H1 (cell line): ENCODE measurements around the gene CALR. TPM values are rescaled to one million over a fixed set of nuclear protein-coding genes. Genes with fewer than 3 reads are reported as not detected.
A peak's percentile ranks its signal among the peaks of the same experiment; 100 is the strongest.

Experiments used
- CTCF ChIA-PET: fragments of 300-600 bp; sonication (Branson Sonifier 250); formaldehyde crosslinking; loops from one replicate; lab custom pipeline; 2021; ENCODE audit not compliant: partially characterized antibody; lab: Charles Lee
- POLR2A ChIA-PET: fragments of 300-600 bp; sonication (Branson Sonifier 250); formaldehyde crosslinking; loops from one replicate; lab custom pipeline; 2021; ENCODE audit warnings: inconsistent platforms; ENCODE audit not compliant: partially characterized antibody; lab: Charles Lee
- DNase-seq, 2 experiments: peaks; one replicate each; pipeline versions ENCODE4 v3.0.0 to v3.0.0-alpha.2; 2010 to 2022; ENCODE audit warnings: low spot score in 2 of 2, low read depth in 1 of 2, mixed read lengths in 1 of 2
- FAIRE-seq: peaks from 2 replicates; lab custom pipeline; 2011; peaks lifted over from hg19 to GRCh38; lab: Jason Lieb, UNC
- H2AFZ ChIP-seq: 2 replicates; pipeline ENCODE4 v1.8.1; 2012; ENCODE audit warnings: low read length, inconsistent platforms
- H2AK5ac ChIP-seq: 2 replicates; pipeline ENCODE4 v1.6.1; 2013; ENCODE audit warnings: low read depth, low read length
- H2BK120ac ChIP-seq: replicated peaks from 2 replicates; pipeline ENCODE3; 2013; ENCODE audit warnings: low read depth, low read length, inconsistent platforms
- H2BK12ac ChIP-seq: 2 replicates; pipeline ENCODE4 v1.6.1; 2013; ENCODE audit warnings: low read depth, low read length
- H2BK15ac ChIP-seq: 2 replicates; pipeline ENCODE4 v1.6.1; 2013; ENCODE audit warnings: low read length
- H2BK20ac ChIP-seq: 2 replicates; pipeline ENCODE4 v1.6.1; 2013; ENCODE audit warnings: low read length
- H2BK5ac ChIP-seq: 2 replicates; pipeline ENCODE4 v1.6.1; 2013; ENCODE audit warnings: low read depth, low read length
- H3K14ac ChIP-seq: 2 replicates; pipeline ENCODE4 v1.6.1; 2013; ENCODE audit warnings: inconsistent platforms; ENCODE audit not compliant: insufficient read length
- H3K18ac ChIP-seq: 2 replicates; pipeline ENCODE4 v1.6.1; 2013; ENCODE audit warnings: low read length; ENCODE audit errors: extremely low read depth
- H3K23ac ChIP-seq: 2 replicates; pipeline ENCODE4 v1.6.1; 2013; ENCODE audit warnings: inconsistent platforms; ENCODE audit not compliant: insufficient read length
- H3K23me2 ChIP-seq: 2 replicates; pipeline ENCODE4 v1.6.1; 2013; ENCODE audit warnings: low read depth, low read length
- H3K27ac ChIP-seq: 2 replicates; pipeline ENCODE4 v1.6.1; 2011; ENCODE audit warnings: low read depth, low read length, inconsistent platforms
- H3K27me3 ChIP-seq, 4 experiments: replicated peaks in 1 of 4; 1 replicate in 1 of 4; 2 replicates in 3 of 4; pipeline versions ENCODE4 v1.6.1 to v1.8.1; 2011 to 2013; ENCODE audit warnings: low read length in 3 of 4, mild to moderate bottlenecking in 3 of 4, inconsistent platforms in 2 of 4, mixed read lengths in 2 of 4, moderate library complexity in 1 of 4; ENCODE audit not compliant: control insufficient read depth in 3 of 4, insufficient read depth in 3 of 4; ENCODE audit errors: extremely low read depth in 1 of 4
- H3K36me3 ChIP-seq, 4 experiments: 2 replicates each; pipeline versions ENCODE4 v1.6.1 to v1.8.1; 2011 to 2013; ENCODE audit warnings: mild to moderate bottlenecking in 4 of 4, low read length in 3 of 4, moderate library complexity in 2 of 4, control low read depth in 1 of 4, inconsistent platforms in 1 of 4; ENCODE audit not compliant: insufficient read depth in 4 of 4, control insufficient read depth in 2 of 4
- H3K4ac ChIP-seq: replicated peaks from 2 replicates; pipeline ENCODE3; 2013; ENCODE audit warnings: low read length, low read depth, mixed read lengths, inconsistent platforms; ENCODE audit not compliant: insufficient read length
- H3K4me1 ChIP-seq, 4 experiments: replicated peaks in 1 of 4; 1 replicate in 1 of 4; 2 replicates in 3 of 4; pipeline versions ENCODE4 v1.6.1 to v1.8.1; 2011 to 2013; ENCODE audit warnings: low read length in 3 of 4, inconsistent platforms in 2 of 4, mixed read lengths in 1 of 4; ENCODE audit not compliant: insufficient read depth in 4 of 4, control insufficient read depth in 3 of 4
- H3K4me2 ChIP-seq, 2 experiments: 2 replicates each; pipeline versions ENCODE4 v1.6.1 to v1.8.1; 2011 to 2013; ENCODE audit warnings: low read depth in 2 of 2, low read length in 2 of 2, control low read depth in 1 of 2, inconsistent platforms in 1 of 2, mild to moderate bottlenecking in 1 of 2; ENCODE audit not compliant: insufficient read depth in 1 of 2
- H3K4me3 ChIP-seq, 4 experiments: fragments of 200-600, 300-600 bp in 1 of 4; sonication (generic), shearing (Covaris generic), sonication (Bioruptor Twin) in 1 of 4; 2 replicates each; pipeline versions ENCODE4 v1.5.1 to v1.8.1; 2011 to 2016; ENCODE audit warnings: low read length in 4 of 4, low read depth in 3 of 4, control low read depth in 2 of 4, inconsistent platforms in 2 of 4, mild to moderate bottlenecking in 2 of 4, mixed read lengths in 1 of 4, moderate library complexity in 1 of 4; ENCODE audit not compliant: insufficient read depth in 2 of 4; ENCODE audit errors: extremely low read depth in 1 of 4
- H3K56ac ChIP-seq: replicated peaks from 2 replicates; pipeline ENCODE3; 2013; ENCODE audit warnings: low read depth, mild to moderate bottlenecking, mixed read lengths, low read length, inconsistent platforms; ENCODE audit not compliant: insufficient read length
- H3K79me1 ChIP-seq: 2 replicates; pipeline ENCODE4 v1.6.1; 2013; ENCODE audit warnings: low read depth, low read length, control low read depth
- H3K79me2 ChIP-seq, 2 experiments: 2 replicates each; pipeline versions ENCODE4 v1.6.1 to v1.8.1; 2012 to 2013; ENCODE audit warnings: low read length in 2 of 2, mild to moderate bottlenecking in 2 of 2, inconsistent platforms in 1 of 2; ENCODE audit not compliant: insufficient read depth in 2 of 2, control insufficient read depth in 1 of 2
- H3K9ac ChIP-seq, 4 experiments: replicated peaks in 1 of 4; 1 replicate in 1 of 4; 2 replicates in 3 of 4; pipeline versions ENCODE4 v1.6.1 to v1.8.1; 2011 to 2013; ENCODE audit warnings: low read depth in 3 of 4, low read length in 3 of 4, control low read depth in 2 of 4, mild to moderate bottlenecking in 2 of 4, moderate library complexity in 2 of 4, inconsistent platforms in 1 of 4; ENCODE audit errors: extremely low read depth in 1 of 4
- H3K9me3 ChIP-seq, 2 experiments: 2 replicates each; pipeline versions ENCODE4 v1.6.1 to v1.8.1; 2012 to 2013; ENCODE audit warnings: mild to moderate bottlenecking in 2 of 2, moderate library complexity in 2 of 2, control low read depth in 1 of 2, inconsistent platforms in 1 of 2, low read depth in 1 of 2, low read length in 1 of 2, mixed read lengths in 1 of 2; ENCODE audit not compliant: insufficient read depth in 2 of 2
- H4K20me1 ChIP-seq, 2 experiments: replicated peaks in 1 of 2; 2 replicates each; pipeline versions ENCODE3 to v1.8.1; 2011 to 2013; ENCODE audit warnings: inconsistent platforms in 2 of 2, low read length in 2 of 2, mild to moderate bottlenecking in 1 of 2; ENCODE audit not compliant: insufficient read depth in 2 of 2, control insufficient read depth in 1 of 2
- H4K5ac ChIP-seq: 2 replicates; pipeline ENCODE4 v1.6.1; 2013; ENCODE audit warnings: low read length, low read depth, mixed read lengths, inconsistent platforms; ENCODE audit not compliant: insufficient read length
- H4K8ac ChIP-seq: 2 replicates; pipeline ENCODE4 v1.8.0; 2013; ENCODE audit warnings: mild to moderate bottlenecking, moderate library complexity, low read length, inconsistent platforms; ENCODE audit not compliant: insufficient read depth; ENCODE audit errors: extremely low read depth
- H4K91ac ChIP-seq: replicated peaks from 2 replicates; pipeline ENCODE3; 2013; ENCODE audit warnings: low read length, mixed read lengths, inconsistent platforms; ENCODE audit not compliant: insufficient read length
- ASH2L ChIP-seq: fragments of 200-600, 300-600 bp; sonication (generic); IDR thresholded peaks from one replicate; pipeline ENCODE4 v1.7.1; 2017; ENCODE audit warnings: low read length
- BACH1 ChIP-seq: IDR thresholded peaks from 2 replicates; pipeline ENCODE4 v1.6.1; 2012; ENCODE audit warnings: low read length, improper control_type of control experiment
- CEBPB ChIP-seq: IDR thresholded peaks from 2 replicates; pipeline ENCODE4 v1.6.1; 2012; ENCODE audit warnings: low read depth, low read length
- CREB1 ChIP-seq: IDR thresholded peaks from 2 replicates; pipeline ENCODE4 v1.6.1; 2012; ENCODE audit warnings: inconsistent platforms
- EGR1 ChIP-seq: IDR thresholded peaks from 2 replicates; pipeline ENCODE4 v1.6.1; 2011; ENCODE audit warnings: low read depth, low read length, borderline replicate concordance
- EP300 ChIP-seq, 2 experiments: IDR thresholded peaks; 1 replicate in 1 of 2; 2 replicates in 1 of 2; pipeline ENCODE4 v1.6.1; 2011 to 2012; ENCODE audit warnings: low read depth in 2 of 2, low read length in 2 of 2, mild to moderate bottlenecking in 2 of 2, borderline replicate concordance in 1 of 2, inconsistent platforms in 1 of 2, moderate library complexity in 1 of 2
- JUND ChIP-seq: IDR thresholded peaks from 2 replicates; pipeline ENCODE4 v1.6.1; 2011; ENCODE audit warnings: mild to moderate bottlenecking, improper control_type of control experiment, low read length
- KDM1A ChIP-seq: fragments of 200-600, 300-600 bp; sonication (generic); IDR thresholded peaks from 2 replicates; pipeline ENCODE4 v1.7.1; 2016; ENCODE audit warnings: mild to moderate bottlenecking, low read length, borderline replicate concordance
- POLR2AphosphoS5 ChIP-seq: IDR thresholded peaks from 2 replicates; pipeline ENCODE4 v1.6.1; 2011; ENCODE audit warnings: low read depth, low read length
- POU5F1 ChIP-seq: IDR thresholded peaks from 2 replicates; pipeline ENCODE4 v1.6.1; 2011; ENCODE audit warnings: low read depth, mild to moderate bottlenecking, low read length, moderate library complexity
- SAP30 ChIP-seq: fragments of 300-600 bp; sonication (generic); IDR thresholded peaks from 2 replicates; pipeline ENCODE4 v1.7.1; 2012; ENCODE audit warnings: low read length, moderate library complexity, mild to moderate bottlenecking, inconsistent platforms; ENCODE audit not compliant: insufficient read depth, insufficient replicate concordance
- SIRT6 ChIP-seq: IDR thresholded peaks from one replicate; pipeline ENCODE4 v1.7.1; 2012; ENCODE audit warnings: low read length, inconsistent platforms
- SP2 ChIP-seq: IDR thresholded peaks from 2 replicates; pipeline ENCODE4 v1.6.1; 2012; ENCODE audit warnings: mild to moderate bottlenecking, low read length, inconsistent platforms
- WGBS, 2 experiments: shearing (Covaris generic) in 1 of 2; methylation state at CpG; one replicate each; pipeline versions ENCODE4 v1.1.6 to v1.1.7; 2013 to 2015; ENCODE audit warnings: low lambda C conversion rate in 2 of 2, mixed read lengths in 2 of 2, inconsistent platforms in 1 of 2, low coverage in 1 of 2, missing lambda C conversion rate in 1 of 2; ENCODE audit not compliant: insufficient replicate concordance in 2 of 2, insufficient coverage in 1 of 2, insufficient read length in 1 of 2; ENCODE audit errors: extremely low coverage in 1 of 2, missing lambda C conversion rate in 1 of 2; 5-methylcytosine and 5-hydroxymethylcytosine counted together
- polyA plus RNA-seq, 7 experiments: library from polyadenylated mRNA; depleted of rRNA in 3 of 7; stranded (reverse) in 5 of 7; unstranded in 2 of 7; fragments of >200 nt in 5 of 7; fragments of 200-250 nt in 2 of 7; gene quantifications; 1 replicate in 5 of 7; 2 replicates in 1 of 7; 4 replicates in 1 of 7; pipeline versions ENCODE4 v1.2.1 to v1.2.3, GENCODE V29; 2011 to 2013; ENCODE audit warnings: missing spikeins in 2 of 7, mixed read lengths in 2 of 7
- total RNA-seq: library from RNA; stranded (reverse); fragmentation: NEBNext Ultra II Directional; extraction: Animal tissue kit (Norgen Biotek cat#: 25700); gene quantifications from 2 replicates; pipeline ENCODE4 v1.2.1, GENCODE V29; 2021
- TF ChIP-seq, protein P1 (sequence below): IDR thresholded peaks from 2 replicates; pipeline ENCODE4 v1.6.1; 2011; ENCODE audit warnings: low read depth, mild to moderate bottlenecking, low read length; ENCODE audit not compliant: insufficient read depth

CALR gene
- total and polyA plus RNA-seq, 2 of the 8 experiments (the other 6 are each of a cell fraction or from before 2014, with no cell fraction given), result 591 to 1,155 TPM

- POLR2A ChIA-PET, result interaction anchor here (0.6 to 3.3 kb wide), 16 partner anchors 10 to 202 kb away, joined by 3 to 71 read pairs (median 12); partner anchors contain the start of genes DNASE2, GADD45GIP1, GCDH and RAD23A
- no peak for TF ChIP-seq SAP30
- no peak for TF ChIP-seq EP300 (IDR thresholded peaks at IDR 0.05; ENCODE audit: borderline replicate concordance in 1 of 2, low read depth in 2 of 2, low read length in 2 of 2)
- no peak for TF ChIP-seq CREB1
- no peak for TF ChIP-seq SIRT6
- TF ChIP-seq CEBPB, result no peak
- TF ChIP-seq POU5F1, result no peak
- no peak for TF ChIP-seq BACH1
- TF ChIP-seq KDM1A, result no peak
- TF ChIP-seq JUND, result no peak
- TF ChIP-seq ASH2L, result no peak
- TF ChIP-seq SP2, result no peak
- TF ChIP-seq, protein P1, sequence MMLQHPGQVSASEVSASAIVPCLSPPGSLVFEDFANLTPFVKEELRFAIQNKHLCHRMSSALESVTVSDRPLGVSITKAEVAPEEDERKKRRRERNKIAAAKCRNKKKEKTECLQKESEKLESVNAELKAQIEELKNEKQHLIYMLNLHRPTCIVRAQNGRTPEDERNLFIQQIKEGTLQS, result no peak
- TF ChIP-seq POLR2AphosphoS5, result no peak
- no peak for TF ChIP-seq EGR1
Observed at GRCh38 chr19:12936582-12936981, 1.8 kb upstream of the CALR start.

More at GRCh38 chr19:12936582-12936981, 1.8 kb upstream of the CALR start:
- Histone ChIP-seq H3K27me3 (no peaks in the 10 kb centered on the region), H3K4me1 (peaks cover 0 to 26% (median 14%) of the 10 kb centered on the region in 4 experiments; a peak in 6 of 7 replicates), H2AK5ac (no peak overlapping the region; the same call in 1 of the 2 replicates), H2BK12ac (peak overlapping the region; percentile 89; the same call in 1 of the 2 replicates), H2AFZ (no peak overlapping the region), H3K9me3 (no peaks in the 10 kb centered on the region), H3K23ac (no peak overlapping the region), H3K23me2 (peaks cover 18% of the 10 kb centered on the region; the same call in 1 of the 2 replicates), H2BK5ac (peak overlapping the region; percentile 40; the same call in 1 of the 2 replicates), H2BK15ac (peak overlapping the region; percentile 55), H3K36me3 (peaks cover 11 to 24% (median 19%) of the 10 kb centered on the region in 4 experiments), H4K20me1 (peaks cover 9 to 20% of the 10 kb centered on the region in 2 experiments), H3K79me2 (peaks cover 24 to 45% of the 10 kb centered on the region in 2 experiments), H4K8ac (peak overlapping the region; percentile 39; the same call in 1 of the 2 replicates), H4K5ac (no peak overlapping the region), H3K9ac (no peak overlapping the region; a peak in 1 of 7 replicates), H4K91ac (no peak overlapping the region), H3K56ac (no peak overlapping the region), H3K79me1 (peaks cover 10% of the 10 kb centered on the region), H2BK20ac (peak overlapping the region; percentile 40), H3K4ac (peak overlapping the region; percentile 24), H3K18ac (peak overlapping the region; percentile 15), H2BK120ac (peak overlapping the region; percentile 7), H3K27ac (0 out of 2 replicates have a peak overlapping the region, but pooled peaks have one; percentile 10), H3K4me3 (no peak overlapping the region), H3K4me2 (peak overlapping the region in 1 of 2 experiments; percentile 87; a peak in 3 of 4 replicates), H3K14ac (no peak overlapping the region)
- DNase-seq (no peak), FAIRE-seq (no peak)
- CTCF ChIA-PET, result interaction anchor here (2.1 kb wide), 1 partner anchor 29 kb away, joined by 9 read pairs; no protein-coding TSS in a partner anchor
- WGBS, 2 experiments, result 92% methylated on average over 7 of the region's 7 CpGs; no CpG with 5 or more reads in 1 of the 2 experiments
